Spleen (tissue), 7 donors: ENCODE data around the gene OR8K5.

Source experiments
- POLR2AphosphoS5 ChIP-seq, 3 donors: sonication (generic); formaldehyde crosslinking; IDR thresholded peaks; one replicate each; pipeline ENCODE4 v1.5.1; 2017; ENCODE audit warnings: antibody characterized with exemption in 3 of 3
- TF ChIP-seq, protein P1 (sequence below), 11 experiments: fragments of 200-600 bp in 7 of 11; fragments of 450-650 bp in 4 of 11; sonication (generic) in 4 of 11; IDR thresholded peaks in 8 of 11; conservative IDR thresholded peaks in 3 of 11; 1 replicate in 7 of 11; 2 replicates in 4 of 11; pipeline versions ENCODE4 v1.4.0 to v1.8.0; 2016 to 2021; ENCODE audit warnings: antibody characterized with exemption in 11 of 11, inconsistent platforms in 4 of 11, mild to moderate bottlenecking in 1 of 11
- donor health status: DM: no; HTN: no; CAD: no; lungs with moderate emphysema.
- donor health status: DM: no; HTN: no; CAD: no.
- donor health status: DM: no; HTN: no; CAD: no.

DNA sequence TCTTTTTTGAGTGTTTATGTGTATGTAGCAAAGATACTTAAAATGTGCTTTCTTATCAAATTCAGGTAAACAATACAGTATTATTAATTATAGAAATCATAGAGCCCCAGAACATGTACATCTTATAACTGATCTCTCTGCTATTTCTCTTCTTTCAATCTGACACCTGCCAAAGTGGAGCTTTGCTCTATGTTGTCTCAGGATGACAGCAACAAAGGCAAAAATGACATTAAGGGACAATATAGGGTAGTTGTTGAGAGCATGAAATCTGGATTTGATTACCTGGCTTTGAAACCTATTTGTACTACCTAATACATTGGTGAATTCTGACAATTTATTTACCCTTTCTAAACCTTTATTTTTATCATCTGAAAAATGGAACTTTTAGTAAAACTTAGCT is 23.3 kb upstream of the OR8K5 start:
- TF ChIP-seq, protein P1, sequence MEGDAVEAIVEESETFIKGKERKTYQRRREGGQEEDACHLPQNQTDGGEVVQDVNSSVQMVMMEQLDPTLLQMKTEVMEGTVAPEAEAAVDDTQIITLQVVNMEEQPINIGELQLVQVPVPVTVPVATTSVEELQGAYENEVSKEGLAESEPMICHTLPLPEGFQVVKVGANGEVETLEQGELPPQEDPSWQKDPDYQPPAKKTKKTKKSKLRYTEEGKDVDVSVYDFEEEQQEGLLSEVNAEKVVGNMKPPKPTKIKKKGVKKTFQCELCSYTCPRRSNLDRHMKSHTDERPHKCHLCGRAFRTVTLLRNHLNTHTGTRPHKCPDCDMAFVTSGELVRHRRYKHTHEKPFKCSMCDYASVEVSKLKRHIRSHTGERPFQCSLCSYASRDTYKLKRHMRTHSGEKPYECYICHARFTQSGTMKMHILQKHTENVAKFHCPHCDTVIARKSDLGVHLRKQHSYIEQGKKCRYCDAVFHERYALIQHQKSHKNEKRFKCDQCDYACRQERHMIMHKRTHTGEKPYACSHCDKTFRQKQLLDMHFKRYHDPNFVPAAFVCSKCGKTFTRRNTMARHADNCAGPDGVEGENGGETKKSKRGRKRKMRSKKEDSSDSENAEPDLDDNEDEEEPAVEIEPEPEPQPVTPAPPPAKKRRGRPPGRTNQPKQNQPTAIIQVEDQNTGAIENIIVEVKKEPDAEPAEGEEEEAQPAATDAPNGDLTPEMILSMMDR (IDR thresholded peaks at IDR 0.05 in 8 of 11, conservative IDR thresholded peaks at IDR 0.05 in 3 of 11), result no peak
- no peak for TF ChIP-seq POLR2AphosphoS5 (IDR thresholded peaks at IDR 0.05)
